GM18505 (cell line): ENCODE data around the gene CETP.

Experiments
- ATAC-seq: cut with Tn5 transposase; IDR thresholded peaks from one replicate; pipeline ENCODE4 v1.9.1; 2021; ENCODE audit not compliant: unreplicated experiment
- POLR2A ChIP-seq: IDR thresholded peaks from 4 replicates; pipeline ENCODE4 v1.6.1; 2011; ENCODE audit warnings: borderline replicate concordance; ENCODE audit not compliant: insufficient read depth, insufficient read length; ENCODE audit errors: extremely low read depth

The CETP gene

DNA sequence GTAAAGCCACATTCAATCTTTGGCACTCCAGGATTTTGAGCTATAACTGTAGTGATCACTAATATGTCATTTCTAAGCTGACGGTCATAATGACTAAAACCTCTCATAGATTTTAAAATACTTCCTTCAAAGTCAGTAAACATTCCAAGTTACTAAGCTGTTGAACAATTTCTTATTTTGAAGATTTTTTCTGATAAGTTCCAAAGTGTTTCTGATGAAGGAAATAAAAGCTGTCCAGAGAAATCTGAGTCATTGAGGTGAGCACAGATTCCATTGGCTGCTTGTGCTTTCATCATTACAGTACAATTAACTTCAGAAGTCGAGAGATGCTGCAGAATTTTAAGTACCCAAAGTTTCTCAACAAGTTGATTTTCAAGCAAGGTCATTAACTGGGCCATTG is 51.5 kb downstream of the CETP start:
- ATAC-seq: no peak

DNA sequence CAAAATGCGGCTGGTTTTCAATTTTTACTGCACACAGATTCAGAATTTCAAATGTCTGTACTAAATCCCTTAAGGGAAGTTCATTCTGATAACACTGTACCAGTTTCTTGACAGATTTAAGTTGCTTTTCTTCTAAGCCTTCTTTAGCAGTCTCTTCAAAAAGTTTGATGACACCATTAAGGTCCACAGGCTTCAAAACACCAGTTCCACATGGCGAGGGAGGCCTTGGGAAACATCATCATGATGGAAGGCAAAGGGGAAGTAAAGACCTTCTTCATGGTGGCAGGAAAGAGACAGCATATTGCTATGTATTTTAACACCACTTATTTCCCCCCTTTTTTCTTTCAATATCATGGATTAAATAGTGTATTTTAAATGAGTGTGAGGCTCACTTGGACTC is 52.2 kb downstream of the CETP start:
- ATAC-seq: no peak

More for the DNA sequence above, 51.5 kb downstream of the CETP start:
- no peak for TF ChIP-seq POLR2A

DNA sequence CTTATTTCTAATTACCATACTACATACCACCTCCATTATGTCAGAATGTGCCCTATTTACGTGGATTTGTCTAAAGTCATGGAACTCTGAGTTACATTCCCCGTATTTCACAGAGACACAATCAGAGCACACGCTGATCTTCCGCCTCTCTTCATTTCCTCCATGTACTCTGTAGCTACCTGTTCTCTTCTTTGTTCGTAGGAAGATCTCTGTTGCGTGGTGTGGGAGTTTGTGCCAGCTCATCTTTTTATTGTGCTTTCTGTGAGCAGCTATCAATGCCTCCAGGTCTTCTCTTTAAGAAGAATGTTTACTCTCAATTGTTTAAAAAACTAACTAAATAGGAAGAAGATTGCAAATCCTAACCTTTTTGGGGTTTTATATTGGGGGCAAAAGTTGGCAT is 54.6 kb downstream of the CETP start:
- no peak for ATAC-seq
- no peak for TF ChIP-seq POLR2A

More for the DNA sequence above, 52.2 kb downstream of the CETP start:
- TF ChIP-seq POLR2A: no peak

DNA sequence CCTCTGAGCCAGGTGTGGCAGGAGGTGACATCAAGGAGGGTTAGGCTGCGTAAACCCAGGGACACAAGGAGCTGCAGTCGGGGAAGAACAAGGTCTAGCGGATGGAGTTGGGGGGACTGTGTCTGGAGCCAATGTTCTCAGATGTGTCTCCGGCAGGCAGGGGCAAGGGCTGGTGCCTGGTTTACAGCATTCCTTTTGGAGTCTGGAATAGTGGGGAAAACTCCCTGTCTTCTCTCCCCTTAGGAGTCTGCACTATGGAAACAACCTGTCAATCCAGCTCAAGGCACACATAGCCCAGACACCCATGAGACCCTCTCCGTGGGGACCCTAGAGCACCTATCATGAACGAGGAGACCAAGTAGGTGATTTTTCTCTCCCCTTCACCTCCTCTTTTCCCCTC is 55.1 kb downstream of the CETP start:
- no peak for TF ChIP-seq POLR2A
- ATAC-seq: no peak

DNA sequence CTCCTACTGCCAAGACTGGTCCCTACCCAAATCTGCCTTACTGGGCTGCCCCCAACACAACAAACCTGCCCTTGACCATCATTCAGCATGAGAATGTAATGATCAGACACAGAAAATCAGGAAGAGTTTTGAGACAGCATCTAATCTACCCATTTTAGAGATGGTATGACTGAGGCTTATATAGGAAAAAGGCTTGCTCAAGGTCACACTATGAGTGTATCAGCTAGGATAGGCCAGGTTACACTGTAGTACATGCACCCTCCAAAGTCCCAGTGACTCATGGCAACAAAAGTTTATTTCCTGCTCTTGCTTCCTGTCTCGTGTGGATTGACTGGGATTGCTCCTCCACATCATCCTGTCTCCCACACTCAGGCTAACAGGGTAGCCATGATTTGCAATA is 55.5 kb downstream of the CETP start:
- ATAC-seq: no peak

DNA sequence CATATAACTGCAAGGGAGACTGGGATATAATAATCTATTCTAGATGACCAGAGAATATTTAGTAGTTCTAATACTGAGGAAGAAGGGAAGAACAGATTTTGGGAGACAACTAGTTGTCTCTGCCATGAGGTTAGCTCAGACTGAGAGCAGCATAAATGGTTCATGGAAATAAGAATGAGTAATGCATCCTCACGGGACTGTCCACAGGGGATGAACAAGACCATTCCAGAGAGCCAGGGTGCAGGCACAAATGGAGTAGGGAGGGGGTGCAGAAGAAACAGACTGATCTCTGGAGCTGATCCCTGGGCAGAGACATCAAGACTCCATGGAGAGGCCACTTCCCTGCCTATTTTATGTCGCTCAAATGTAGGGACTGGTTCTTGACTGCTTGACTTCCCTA is 58.0 kb downstream of the CETP start:
- no peak for TF ChIP-seq POLR2A
- no peak for ATAC-seq

More for the DNA sequence above, 55.5 kb downstream of the CETP start:
- no peak for TF ChIP-seq POLR2A

DNA sequence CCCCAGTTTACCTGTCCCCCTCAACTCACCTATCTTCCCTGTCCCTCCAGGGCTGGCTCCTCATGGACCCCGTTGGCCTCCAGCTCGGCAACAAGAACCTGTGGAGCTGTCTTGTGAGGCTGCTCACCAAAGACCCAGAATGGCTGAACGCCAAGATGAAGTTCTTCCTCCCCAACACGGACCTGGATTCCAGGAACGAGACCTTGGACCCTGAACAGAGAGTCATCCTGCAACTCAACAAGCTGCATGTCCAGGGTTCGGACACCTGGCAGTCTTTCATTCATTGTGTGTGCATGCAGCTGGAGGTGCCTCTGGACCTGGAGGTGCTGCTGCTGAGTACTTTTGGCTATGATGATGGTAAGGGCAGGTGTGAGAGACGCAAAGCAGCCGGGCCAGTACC is 58.9 kb downstream of the CETP start:
- no peak for ATAC-seq
- TF ChIP-seq POLR2A: no peak

DNA sequence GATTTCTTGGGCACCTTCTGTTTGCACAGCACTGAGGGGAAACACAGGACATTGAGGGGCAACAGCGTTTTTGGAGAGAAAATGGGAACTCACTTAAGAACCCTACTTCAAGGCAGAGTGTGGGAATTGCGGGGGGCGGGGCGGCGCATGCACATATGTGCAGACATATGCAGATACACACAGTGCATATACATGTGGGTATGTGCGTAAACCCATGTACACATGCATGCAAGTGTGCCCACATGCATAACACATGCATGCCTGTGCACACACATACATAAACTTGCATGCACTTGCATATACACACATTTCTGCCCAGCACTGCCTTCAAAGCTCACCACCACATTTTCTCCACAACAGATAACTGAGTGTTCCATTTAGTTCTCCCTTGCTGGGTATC is 60.0 kb downstream of the CETP start:
- no peak for ATAC-seq
- TF ChIP-seq POLR2A: no peak

DNA sequence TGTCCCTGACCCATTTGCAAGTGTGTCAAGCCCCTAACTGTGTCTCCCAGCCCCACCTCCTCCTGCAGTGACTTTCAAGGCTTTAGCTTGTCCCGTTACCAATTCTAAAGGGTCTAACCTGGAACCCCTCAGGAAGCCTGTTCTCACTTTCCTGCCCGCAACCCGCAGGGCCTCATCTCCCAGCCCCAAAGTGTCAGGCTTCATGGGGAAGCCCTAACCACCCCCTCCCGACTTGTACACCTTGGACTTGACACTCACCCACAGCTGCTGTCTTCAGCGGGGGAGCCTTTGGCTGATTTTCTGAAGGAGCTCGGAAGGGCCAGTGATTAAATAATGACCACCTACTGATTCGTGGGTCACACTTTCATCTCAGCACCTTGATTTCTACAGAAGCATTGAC is 60.7 kb downstream of the CETP start:
- TF ChIP-seq POLR2A: no peak
- no peak for ATAC-seq

DNA sequence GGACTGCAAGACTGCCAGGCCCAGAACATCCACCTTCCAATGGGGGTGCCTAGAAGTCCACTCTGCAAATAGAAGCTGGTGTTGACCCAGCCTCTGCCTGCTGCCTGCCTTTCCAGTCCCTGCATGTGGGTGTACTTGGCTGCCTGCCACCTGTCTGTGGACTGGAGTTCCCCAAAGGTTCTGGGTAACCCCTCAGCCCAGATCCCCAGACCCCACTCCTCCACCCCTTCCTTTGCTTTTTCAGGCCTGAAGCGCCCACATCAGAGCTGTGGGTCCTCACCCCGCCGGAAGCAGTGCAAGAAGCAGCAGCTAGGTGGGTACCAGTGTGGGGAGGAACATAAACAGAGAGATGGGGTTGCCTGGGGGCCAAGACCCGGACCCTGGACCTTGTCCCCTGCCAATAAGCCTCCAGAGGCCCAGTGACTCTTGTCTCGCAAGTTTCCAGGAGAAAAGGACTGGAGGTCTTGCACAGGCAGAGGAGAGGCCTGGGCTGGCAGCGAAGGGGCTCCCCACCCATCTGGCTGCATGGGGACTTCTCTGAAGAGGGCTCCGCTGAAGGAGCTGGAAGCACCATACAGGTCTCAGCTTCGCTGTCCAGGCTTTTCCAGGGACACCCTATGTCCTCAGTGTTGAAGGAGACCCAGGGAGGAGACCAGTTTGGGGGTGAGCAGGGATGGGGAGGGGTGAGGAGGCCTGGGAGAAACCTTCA is 61.9 kb downstream of the CETP start:
- no peak for TF ChIP-seq POLR2A
- ATAC-seq: no peak

DNA sequence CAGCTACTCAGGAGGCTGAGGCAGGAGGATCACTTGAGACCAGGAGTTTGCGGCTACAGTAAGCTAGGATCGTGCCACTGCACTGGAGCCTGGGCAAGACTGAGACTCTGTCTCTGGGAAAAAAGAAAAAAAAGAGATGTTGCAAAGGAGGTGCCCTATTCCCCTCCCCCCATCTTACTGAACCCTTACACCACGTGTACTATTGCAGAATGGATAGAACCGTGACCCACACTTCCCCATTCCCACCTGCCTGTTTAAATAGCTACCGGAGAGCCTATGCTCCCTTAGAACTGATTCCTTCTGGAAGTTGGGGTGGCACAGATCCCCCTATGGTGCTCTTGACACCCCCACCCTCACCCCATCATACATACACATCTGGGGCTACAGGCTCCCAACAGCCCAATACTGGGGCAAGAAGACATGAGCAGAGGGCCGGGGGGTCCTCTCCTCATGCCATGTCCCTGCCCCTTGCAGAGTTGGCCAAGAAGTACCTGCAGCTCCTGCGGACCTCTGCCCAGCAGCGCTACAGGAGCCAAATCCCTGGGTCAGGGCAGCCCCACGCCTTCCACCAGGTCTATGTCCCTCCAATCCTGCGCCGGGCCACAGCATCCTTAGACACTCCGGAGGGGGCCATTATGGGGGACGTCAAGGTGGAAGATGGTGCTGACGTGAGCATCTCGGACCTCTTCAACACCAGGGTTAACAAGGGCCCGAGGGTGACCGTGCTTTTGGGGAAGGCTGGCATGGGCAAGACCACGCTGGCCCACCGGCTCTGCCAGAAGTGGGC is 63.3 kb downstream of the CETP start:
- ATAC-seq: no peak
- TF ChIP-seq POLR2A: no peak

DNA sequence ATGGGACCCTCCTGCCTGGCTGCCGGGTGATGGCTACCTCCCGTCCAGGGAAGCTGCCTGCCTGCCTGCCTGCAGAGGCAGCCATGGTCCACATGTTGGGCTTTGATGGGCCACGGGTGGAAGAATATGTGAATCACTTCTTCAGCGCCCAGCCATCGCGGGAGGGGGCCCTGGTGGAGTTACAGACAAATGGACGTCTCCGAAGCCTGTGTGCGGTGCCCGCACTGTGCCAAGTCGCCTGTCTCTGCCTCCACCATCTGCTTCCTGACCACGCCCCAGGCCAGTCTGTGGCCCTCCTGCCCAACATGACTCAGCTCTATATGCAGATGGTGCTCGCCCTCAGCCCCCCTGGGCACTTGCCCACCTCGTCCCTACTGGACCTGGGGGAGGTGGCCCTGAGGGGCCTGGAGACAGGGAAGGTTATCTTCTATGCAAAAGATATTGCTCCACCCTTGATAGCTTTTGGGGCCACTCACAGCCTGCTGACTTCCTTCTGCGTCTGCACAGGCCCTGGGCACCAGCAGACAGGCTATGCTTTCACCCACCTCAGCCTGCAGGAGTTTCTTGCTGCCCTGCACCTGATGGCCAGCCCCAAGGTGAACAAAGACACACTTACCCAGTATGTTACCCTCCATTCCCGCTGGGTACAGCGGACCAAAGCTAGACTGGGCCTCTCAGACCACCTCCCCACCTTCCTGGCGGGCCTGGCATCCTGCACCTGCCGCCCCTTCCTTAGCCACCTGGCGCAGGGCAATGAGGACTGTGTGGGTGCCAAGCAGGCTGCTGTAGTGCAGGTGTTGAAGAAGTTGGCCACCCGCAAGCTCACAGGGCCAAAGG is 64.4 kb downstream of the CETP start:
- no peak for ATAC-seq
- no peak for TF ChIP-seq POLR2A

DNA sequence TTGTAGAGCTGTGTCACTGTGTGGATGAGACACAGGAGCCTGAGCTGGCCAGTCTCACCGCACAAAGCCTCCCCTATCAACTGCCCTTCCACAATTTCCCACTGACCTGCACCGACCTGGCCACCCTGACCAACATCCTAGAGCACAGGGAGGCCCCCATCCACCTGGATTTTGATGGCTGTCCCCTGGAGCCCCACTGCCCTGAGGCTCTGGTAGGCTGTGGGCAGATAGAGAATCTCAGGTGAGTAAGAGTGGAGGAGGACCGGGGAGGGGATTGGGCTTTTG is 65.0 kb downstream of the CETP start:
- no peak for TF ChIP-seq POLR2A
- no peak for ATAC-seq
